Mammary epithelial cell (primary cell): ENCODE results near the gene ZNF808.
"Not testable (repeated sequence)": the region's sequence is repeated elsewhere in the genome, so short reads cannot be mapped to it uniquely, and the experiment has no call there.

Source experiments
- CTCF ChIP-seq, 2 donors: IDR thresholded peaks in 1 of 2; conservative IDR thresholded peaks in 1 of 2; 2 replicates each; pipeline ENCODE4 v1.5.1; 2011 to 2012; ENCODE audit warnings: inconsistent platforms in 2 of 2, low read length in 2 of 2, mild to moderate bottlenecking in 2 of 2, control low read depth in 1 of 2, low read depth in 1 of 2; ENCODE audit not compliant: insufficient read depth in 1 of 2; ENCODE audit errors: extremely low read depth in 1 of 2
- EZH2 ChIP-seq: IDR thresholded peaks from 2 replicates; pipeline ENCODE4 v1.6.1; 2012; ENCODE audit warnings: low read length, inconsistent platforms, borderline replicate concordance

DNA sequence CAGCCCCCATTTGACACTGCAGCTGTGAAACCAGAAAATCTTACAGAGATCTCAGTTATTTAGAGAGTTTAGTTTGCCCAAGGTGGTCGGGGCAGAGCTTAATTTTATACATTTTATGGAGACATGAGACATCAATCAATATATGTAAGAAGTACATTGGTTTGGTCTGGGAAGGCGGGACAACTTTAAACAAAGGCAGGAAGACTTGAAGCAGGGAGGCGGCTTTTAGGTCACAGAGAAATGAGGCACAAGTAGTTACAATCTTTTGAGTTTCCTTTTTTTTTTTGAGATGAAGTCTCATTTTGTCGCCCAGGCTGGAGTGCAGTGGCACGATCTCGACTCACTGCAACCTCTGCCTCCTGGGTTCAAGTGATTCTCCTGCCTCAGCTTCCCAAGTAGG lies 15.1 kb downstream of the ZNF808 start:
- TF ChIP-seq CTCF (conservative IDR thresholded peaks at IDR 0.05 in 1 of 2, IDR thresholded peaks at IDR 0.05 in 1 of 2; ENCODE audit: extremely low read depth in 1 of 2, insufficient read depth in 1 of 2, low read depth in 1 of 2, low read length in 2 of 2); EZH2: not testable (repeated sequence)
